NB4 (cell line): Measurements from ENCODE around the gene KIFAP3.
"Not testable (repeated sequence)": the region's sequence is repeated elsewhere in the genome, so short reads cannot be mapped to it uniquely, and the experiment has no call there.

Source experiments
- DNase-seq: peaks from one replicate; pipeline ENCODE4 v3.0.0; 2010; ENCODE audit warnings: low read depth
- H3K4me3 ChIP-seq: one replicate; pipeline ENCODE4 v1.5.1; 2011; ENCODE audit warnings: mild to moderate bottlenecking, low read depth, low read length, moderate library complexity
- MYC ChIP-seq: IDR thresholded peaks from 2 replicates; pipeline ENCODE4 v1.6.1; 2011; ENCODE audit warnings: low read depth, low read length
- POLR2A ChIP-seq: IDR thresholded peaks from 2 replicates; pipeline ENCODE4 v1.6.1; 2011; ENCODE audit warnings: mild to moderate bottlenecking; ENCODE audit not compliant: insufficient read length; ENCODE audit errors: extremely low read depth
- TF ChIP-seq, protein P1 (sequence below): IDR thresholded peaks from one replicate; pipeline ENCODE4 v1.5.1; 2012; ENCODE audit warnings: low read depth, low read length
- TF ChIP-seq, protein P2 (sequence below): IDR thresholded peaks from 2 replicates; pipeline ENCODE4 v1.6.1; 2011; ENCODE audit warnings: low read depth, low read length

Gene KIFAP3

DNA sequence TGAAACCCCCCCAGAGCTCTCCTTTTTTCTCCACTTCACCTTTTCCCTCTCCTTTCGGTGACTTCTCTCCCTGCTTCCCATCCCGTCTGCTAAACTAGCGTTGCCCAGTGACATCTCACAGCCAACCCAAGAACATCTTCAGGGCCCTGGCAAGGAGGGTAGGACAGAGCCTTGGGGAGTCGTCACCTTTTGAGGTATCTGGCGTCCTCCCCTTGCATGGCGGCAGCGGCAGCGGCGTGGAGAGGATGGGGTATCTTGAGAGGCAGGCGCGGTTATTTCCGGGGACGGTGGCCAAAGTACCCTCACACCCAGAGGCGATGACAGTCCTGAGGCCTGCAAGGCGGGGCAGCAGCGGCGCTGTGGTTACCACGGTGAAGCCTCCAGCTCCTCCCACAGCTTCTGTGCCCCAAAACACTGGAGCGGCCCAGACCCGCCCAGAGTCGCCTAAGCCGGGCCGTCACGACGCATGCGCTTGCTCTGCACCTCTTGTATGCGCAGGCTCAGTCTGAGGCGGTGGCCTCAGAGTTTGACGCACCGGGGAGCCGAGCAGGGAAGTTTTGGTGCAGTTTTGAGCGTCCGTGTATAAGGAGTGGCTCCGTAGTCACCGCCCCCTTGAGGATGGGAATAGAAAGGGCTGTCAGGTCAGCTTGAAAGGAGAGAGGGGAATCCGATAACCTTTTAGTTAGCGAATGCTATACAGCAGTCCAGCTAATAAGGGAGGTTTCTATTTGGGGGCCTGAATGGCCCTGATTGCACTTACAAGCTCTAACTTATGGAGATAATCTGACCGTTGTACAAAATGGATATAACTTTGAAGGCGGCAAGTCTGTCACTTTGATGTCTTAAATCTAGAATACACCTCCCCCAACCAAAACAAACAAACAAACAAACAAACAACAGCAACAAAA, at the start of gene KIFAP3:
KIFAP3 (minus strand) TSS at position 446 of the 908 bp plus-strand sequence; CDS start at position 218, 228 bp downstream.
- TF ChIP-seq, protein P1, sequence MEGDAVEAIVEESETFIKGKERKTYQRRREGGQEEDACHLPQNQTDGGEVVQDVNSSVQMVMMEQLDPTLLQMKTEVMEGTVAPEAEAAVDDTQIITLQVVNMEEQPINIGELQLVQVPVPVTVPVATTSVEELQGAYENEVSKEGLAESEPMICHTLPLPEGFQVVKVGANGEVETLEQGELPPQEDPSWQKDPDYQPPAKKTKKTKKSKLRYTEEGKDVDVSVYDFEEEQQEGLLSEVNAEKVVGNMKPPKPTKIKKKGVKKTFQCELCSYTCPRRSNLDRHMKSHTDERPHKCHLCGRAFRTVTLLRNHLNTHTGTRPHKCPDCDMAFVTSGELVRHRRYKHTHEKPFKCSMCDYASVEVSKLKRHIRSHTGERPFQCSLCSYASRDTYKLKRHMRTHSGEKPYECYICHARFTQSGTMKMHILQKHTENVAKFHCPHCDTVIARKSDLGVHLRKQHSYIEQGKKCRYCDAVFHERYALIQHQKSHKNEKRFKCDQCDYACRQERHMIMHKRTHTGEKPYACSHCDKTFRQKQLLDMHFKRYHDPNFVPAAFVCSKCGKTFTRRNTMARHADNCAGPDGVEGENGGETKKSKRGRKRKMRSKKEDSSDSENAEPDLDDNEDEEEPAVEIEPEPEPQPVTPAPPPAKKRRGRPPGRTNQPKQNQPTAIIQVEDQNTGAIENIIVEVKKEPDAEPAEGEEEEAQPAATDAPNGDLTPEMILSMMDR, result peak; percentile 53
- TF ChIP-seq, protein P2, sequence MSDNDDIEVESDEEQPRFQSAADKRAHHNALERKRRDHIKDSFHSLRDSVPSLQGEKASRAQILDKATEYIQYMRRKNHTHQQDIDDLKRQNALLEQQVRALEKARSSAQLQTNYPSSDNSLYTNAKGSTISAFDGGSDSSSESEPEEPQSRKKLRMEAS, result peak; percentile 55; the same call in 1 of the 2 replicates
- TF ChIP-seq MYC, result no peak
- peak; percentile 15 for TF ChIP-seq POLR2A

DNA sequence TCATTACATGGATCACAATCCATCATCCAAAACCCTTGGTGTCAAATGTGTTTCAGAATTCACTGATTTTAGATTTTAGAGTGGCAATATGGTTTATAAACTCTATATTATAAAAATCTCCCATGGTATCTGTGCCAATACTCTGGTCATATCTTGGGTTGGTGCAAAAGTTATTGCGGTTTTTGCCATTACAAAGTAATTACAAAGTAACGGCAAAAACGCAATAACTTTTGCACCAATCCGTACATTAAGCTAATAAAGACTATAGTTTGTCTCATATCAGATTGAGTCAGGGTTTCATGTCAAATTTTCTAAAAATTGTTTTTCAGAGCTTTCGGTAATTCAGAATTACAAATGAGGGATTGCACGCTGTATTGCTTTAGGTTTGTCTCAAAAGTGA, 47.9 kb upstream of the KIFAP3 start:
- TF ChIP-seq MYC, result no peak
- TF ChIP-seq, protein P1, result no peak
- TF ChIP-seq, protein P2, result no peak
- no peak for TF ChIP-seq POLR2A
- no peak overlapping the region for H3K4me3 ChIP-seq

More for the DNA sequence above, at the start of gene KIFAP3:
- peak; percentile 98 for DNase-seq
- peak within 1 kb of the TSS; percentile 84 for H3K4me3 ChIP-seq

DNA sequence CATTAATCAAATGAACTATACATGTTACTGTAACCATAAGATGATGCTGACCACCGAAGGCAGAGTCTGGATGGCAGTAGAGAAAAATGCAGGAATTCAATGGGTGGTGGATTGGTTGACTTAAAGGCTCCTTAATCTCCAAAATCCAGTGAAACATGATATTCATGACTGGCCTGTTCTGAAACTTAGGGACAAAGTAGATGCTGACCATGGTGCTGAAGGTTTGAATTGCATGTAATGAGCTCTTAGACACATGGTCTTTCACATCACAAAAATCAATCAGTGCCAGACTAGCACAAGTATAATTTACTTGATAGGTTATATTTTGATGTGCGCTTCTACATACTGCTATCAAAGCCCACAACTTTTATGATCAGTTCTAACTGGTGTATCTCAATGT, 40.4 kb upstream of the KIFAP3 start:
- DNase-seq, result peak; percentile 30
- TF ChIP-seq, protein P2, result 0 out of 2 replicates have a peak, but pooled peaks have one; percentile 32
- TF ChIP-seq, protein P1, result no peak
- H3K4me3 ChIP-seq, result no peak overlapping the region

More for the DNA sequence above, 47.9 kb upstream of the KIFAP3 start:
- DNase-seq, result no peak

DNA sequence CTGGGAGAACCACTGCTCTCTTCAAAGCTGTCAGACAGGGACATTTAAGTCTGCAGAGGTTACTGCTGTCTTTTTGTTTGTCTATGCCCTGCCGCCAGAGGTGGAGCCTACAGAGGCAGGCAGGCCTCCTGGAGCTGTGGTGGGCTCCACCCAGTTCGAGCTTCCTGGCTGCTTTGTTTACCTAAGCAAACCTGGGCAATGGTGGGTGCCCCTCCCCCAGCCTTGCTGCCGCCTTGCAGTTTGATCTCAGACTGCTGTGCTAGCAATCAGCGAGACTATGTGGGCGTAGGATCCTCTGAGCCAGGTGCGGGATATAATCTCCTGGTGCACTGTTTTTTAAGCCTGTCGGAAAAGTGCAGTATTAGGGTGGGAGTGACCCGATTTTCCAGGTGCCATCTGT, 38.6 kb upstream of the KIFAP3 start:
- H3K4me3 ChIP-seq, DNase-seq: not testable (repeated sequence)

DNA sequence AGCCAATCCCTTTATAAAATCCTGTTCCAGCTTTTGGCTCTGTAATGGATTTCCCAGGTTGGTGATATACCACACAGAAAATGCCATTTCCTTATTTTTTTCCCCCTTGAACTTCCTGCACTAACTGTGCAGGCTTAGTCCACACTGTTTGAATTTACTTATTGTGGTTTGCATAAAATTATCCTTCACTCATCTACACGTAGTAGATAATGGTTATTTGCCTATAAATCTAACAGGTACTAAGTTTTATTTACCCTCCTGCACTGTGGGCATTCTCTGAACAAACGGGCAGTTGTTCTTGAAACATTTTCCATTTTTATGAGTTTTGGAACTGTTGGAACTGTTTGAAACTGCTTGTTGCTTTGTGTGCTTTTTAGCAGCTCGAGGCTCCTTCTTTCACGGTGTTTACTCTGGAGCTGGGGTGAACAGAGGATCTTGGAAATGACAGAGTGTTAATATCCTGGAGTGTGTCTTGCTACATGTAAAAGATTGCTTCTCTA, 23.0 kb upstream of the KIFAP3 start:
- TF ChIP-seq POLR2A (no peak), MYC (no peak)
- TF ChIP-seq, protein P1, result no peak
- TF ChIP-seq, protein P2, result no peak
- no peak for DNase-seq
- H3K4me3 ChIP-seq, result no peak overlapping the region

DNA sequence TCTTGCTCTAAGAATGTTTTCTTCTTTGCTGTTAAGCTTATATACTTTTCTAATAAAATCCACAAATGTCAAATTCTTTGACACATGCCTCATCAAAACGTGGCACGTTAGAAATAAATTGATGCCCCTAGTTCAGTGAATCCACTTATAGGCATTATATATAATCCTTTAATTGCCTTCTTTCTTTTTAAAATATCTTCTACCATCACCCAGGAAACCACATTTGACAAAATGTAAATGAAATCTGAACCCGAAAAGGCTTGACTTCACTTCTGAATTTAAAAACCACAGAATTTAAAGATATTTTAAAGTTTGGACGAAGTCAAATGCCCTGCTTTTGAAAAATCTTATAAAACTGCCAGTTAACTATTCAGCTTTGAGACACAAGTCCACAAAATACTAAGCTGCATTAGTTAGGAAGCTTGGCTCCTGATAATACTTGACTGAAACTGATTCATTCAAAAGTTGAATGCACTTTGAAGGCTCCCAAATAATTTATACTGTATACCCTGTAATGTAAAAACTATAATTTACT, 22.4 kb upstream of the KIFAP3 start:
- TF ChIP-seq POLR2A (no peak), MYC (no peak)
- TF ChIP-seq, protein P2, result no peak
- TF ChIP-seq, protein P1, result no peak
- DNase-seq, result no peak
- no peak overlapping the region for H3K4me3 ChIP-seq
